ENCODE measurements around the gene CTBP2. TPM values are rescaled to one million over a fixed set of nuclear protein-coding genes. Genes with fewer than 3 reads are reported as not detected.

CTBP2 gene
- total RNA-seq, 2 donors from 2014 or later = 32.0 to 49.0 TPM

DNA sequence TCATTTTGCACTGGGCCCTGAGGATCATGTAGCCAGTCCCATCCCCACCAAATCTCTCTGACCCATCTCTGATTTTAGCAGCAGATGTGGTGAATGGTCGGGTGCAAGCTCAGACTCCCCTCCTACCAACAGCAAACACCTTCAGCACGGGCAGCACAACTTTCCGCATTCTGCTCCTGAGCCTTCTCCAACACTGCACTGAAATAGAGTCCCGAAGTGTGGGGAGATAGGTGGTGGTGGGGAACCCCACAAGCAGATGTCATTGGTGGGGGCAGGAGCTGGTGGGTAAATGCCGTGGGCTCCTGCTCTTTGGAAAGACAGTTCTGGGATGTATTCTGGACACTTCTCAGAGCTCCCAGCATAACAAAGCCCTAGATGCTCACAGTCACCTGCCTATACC is 9.6 kb upstream of the CTBP2 start:
- no peak overlapping the region for H3K4me3 ChIP-seq
- H3K36me3 ChIP-seq (replicated peaks in 1 of 2; ENCODE audit: insufficient read depth in 1 of 2, low read depth in 2 of 2) = no peaks in the 10 kb centered on the region
- DNase-seq = no peak
- intact Hi-C loops (cut with DNase I) = loop anchor here (10.0 kb wide), 1 partner anchor 115 kb away; no protein-coding TSS in a partner anchor
- H3K4me1 ChIP-seq = peaks cover 5% of the 10 kb centered on the region
- H3K27ac ChIP-seq = no peak overlapping the region
- no peak for ATAC-seq
- no peak for TF ChIP-seq CTCF (IDR thresholded peaks at IDR 0.05)
- TF ChIP-seq POLR2A (IDR thresholded peaks at IDR 0.05) = no peak
- H3K27me3 ChIP-seq = no peaks in the 10 kb centered on the region
- 89 to 90% methylated on average over 5 of the region's 5 CpGs for WGBS, 2 donors
- no peaks in the 10 kb centered on the region for H3K9me3 ChIP-seq

- H3K4me3 ChIP-seq = no peak overlapping the region
- no peaks in the 10 kb centered on the region for H3K27me3 ChIP-seq
- peaks cover 5% of the 10 kb centered on the region for H3K4me1 ChIP-seq
- DNase-seq = no peak
- intact Hi-C loops (cut with DNase I) = loop anchor here (10.0 kb wide), 1 partner anchor 114 kb away; no protein-coding TSS in a partner anchor
- H3K9me3 ChIP-seq = no peaks in the 10 kb centered on the region
- TF ChIP-seq CTCF (IDR thresholded peaks at IDR 0.05) (no peak), POLR2A (IDR thresholded peaks at IDR 0.05) (no peak)
- no peaks in the 10 kb centered on the region for H3K36me3 ChIP-seq (replicated peaks in 1 of 2; ENCODE audit: insufficient read depth in 1 of 2, low read depth in 2 of 2)
- ATAC-seq = no peak
- 89 to 95% methylated on average over 7 of the region's 7 CpGs for WGBS, 2 donors
- H3K27ac ChIP-seq = no peak overlapping the region
These were observed 8.9 kb upstream of the CTBP2 start for GRCh38 chr10:125169279-125169678.

DNA sequence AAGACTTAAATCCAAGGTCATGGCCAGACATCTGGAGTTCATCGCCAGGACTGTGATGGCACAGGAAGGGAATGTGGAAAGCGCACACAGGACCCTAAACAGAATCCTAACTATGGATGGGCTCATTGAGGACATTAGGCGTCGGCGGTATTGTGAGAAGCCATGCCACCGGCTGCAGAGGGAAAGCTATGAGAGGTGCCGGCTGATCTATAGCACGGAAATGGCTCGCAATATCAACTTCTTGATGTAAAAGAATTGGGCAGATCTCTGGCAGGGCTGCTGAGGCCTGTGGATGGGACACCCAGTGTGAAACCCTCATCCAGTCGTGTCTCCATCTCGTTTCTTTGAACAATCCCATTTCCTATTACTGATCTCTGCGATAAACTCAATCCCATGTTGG is 6.3 kb upstream of the CTBP2 start:
- peaks cover 13% of the 10 kb centered on the region for H3K4me1 ChIP-seq
- TF ChIP-seq POLR2A (IDR thresholded peaks at IDR 0.05) (no peak), CTCF (IDR thresholded peaks at IDR 0.05) (no peak)
- no peaks in the 10 kb centered on the region for H3K27me3 ChIP-seq
- H3K36me3 ChIP-seq (replicated peaks in 1 of 2; ENCODE audit: insufficient read depth in 1 of 2, low read depth in 2 of 2) = no peaks in the 10 kb centered on the region
- no peaks in the 10 kb centered on the region for H3K9me3 ChIP-seq
- no peak for ATAC-seq
- WGBS, 2 donors = 96% methylated on average over 12 of the region's 12 CpGs
- no peak overlapping the region for H3K4me3 ChIP-seq
- no peak overlapping the region for H3K27ac ChIP-seq
- intact Hi-C loops (cut with DNase I) = loop anchor here (10.0 kb wide), 1 partner anchor 112 kb away; no protein-coding TSS in a partner anchor
- no peak for DNase-seq

DNA sequence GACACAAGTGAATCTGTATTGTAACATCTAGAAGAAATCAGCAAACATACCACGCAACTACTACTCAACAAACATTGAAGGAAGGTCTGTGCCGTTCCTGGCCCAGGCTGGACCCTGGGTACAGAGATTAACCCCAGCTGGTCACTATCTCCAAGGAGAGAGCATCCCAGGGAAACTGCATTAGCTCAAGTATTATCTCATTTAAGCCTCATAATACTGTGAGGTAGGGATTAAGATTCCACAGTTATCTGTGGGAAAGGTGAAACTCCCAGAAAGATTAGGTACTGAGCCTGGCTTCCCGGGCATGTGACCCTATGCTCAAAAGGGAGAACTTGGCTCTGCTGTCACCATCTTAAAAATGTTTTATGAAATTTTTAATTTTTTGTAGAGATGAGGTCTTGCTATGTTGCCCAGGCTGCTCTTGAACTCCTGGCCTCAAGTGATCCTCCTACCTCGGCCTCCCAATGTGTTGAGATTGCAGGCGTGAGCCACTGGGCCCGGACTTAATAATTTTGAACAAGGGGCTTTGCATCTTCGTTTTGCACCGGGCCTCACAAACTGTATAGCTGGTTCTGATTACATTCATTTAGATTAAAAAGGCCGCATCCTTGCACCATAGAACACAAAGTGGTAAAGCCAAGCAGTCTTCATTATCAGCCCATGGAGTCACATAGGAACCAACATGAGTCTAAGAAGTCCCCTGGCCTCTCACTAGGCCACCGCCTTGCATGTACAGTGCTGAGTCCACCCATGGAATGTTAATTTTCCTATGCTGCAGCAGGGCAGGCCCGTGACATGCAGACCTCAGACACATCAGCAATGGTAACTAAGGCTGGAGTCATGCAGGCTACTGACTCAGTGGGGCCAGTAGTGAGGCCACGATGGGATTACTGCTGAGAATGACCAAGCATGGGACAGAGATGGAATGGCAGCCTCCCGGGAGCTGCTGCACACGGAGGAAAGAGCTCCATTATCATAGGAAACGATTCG is 5.5 kb upstream of the CTBP2 start:
- H3K36me3 ChIP-seq (replicated peaks in 1 of 2; ENCODE audit: insufficient read depth in 1 of 2, low read depth in 2 of 2) = no peaks in the 10 kb centered on the region
- no peaks in the 10 kb centered on the region for H3K9me3 ChIP-seq
- H3K27me3 ChIP-seq = no peaks in the 10 kb centered on the region
- peaks cover 9% of the 10 kb centered on the region for H3K4me1 ChIP-seq
- 89 to 92% methylated on average over 16 of the region's 16 CpGs for WGBS, 2 donors
- ATAC-seq (no peak), DNase-seq (no peak)
- intact Hi-C loops (cut with DNase I) = loop anchor here (10.0 kb wide), 1 partner anchor 111 kb away; no protein-coding TSS in a partner anchor
- no peak overlapping the region for H3K27ac ChIP-seq
- no peak overlapping the region for H3K4me3 ChIP-seq
- no peak for TF ChIP-seq POLR2A (IDR thresholded peaks at IDR 0.05)
- TF ChIP-seq CTCF (IDR thresholded peaks at IDR 0.05) = no peak
